ENCODE data around the gene GARRE1. TPM values are rescaled to one million over a fixed set of nuclear protein-coding genes. Genes with fewer than 3 reads are reported as not detected.

GARRE1 gene
- total and polyA plus RNA-seq, 4 donors, result 4.0 to 13.7 (median 9.0) TPM

GRCh38 chr19:34225659-34226015 lies 28.7 kb upstream of the GARRE1 start (continued):
- TF ChIP-seq JUND (IDR thresholded peaks at IDR 0.05), result no peak
- TF ChIP-seq RXRA (IDR thresholded peaks at IDR 0.05), result no peak
- TF ChIP-seq NR2F2 (IDR thresholded peaks at IDR 0.05), result no peak
- TF ChIP-seq FOXA1 (IDR thresholded peaks at IDR 0.05), result no peak
- TF ChIP-seq TAF1 (conservative IDR thresholded peaks at IDR 0.05), result no peak

GRCh38 chr19:34226036-34226435 lies 28.3 kb upstream of the GARRE1 start:
- no peak for TF ChIP-seq GABPA (IDR thresholded peaks at IDR 0.05 in 1 of 2, conservative IDR thresholded peaks at IDR 0.05 in 1 of 2)
- TF ChIP-seq SP1 (IDR thresholded peaks at IDR 0.05), result no peak
- no peak for TF ChIP-seq ATF3 (IDR thresholded peaks at IDR 0.05)
- H3K36me3 ChIP-seq (ENCODE audit: control insufficient read depth in 4 of 4, insufficient read depth in 3 of 4, low read depth in 1 of 4, low read length in 3 of 4), result peaks cover 13 to 76% (median 64%) of the 10 kb centered on the region in 4 donors
- no peaks in the 10 kb centered on the region for H3K9me3 ChIP-seq (ENCODE audit: control insufficient read depth in 4 of 4, low read length in 3 of 4)
- no peaks in the 10 kb centered on the region for H3K27me3 ChIP-seq (ENCODE audit: control insufficient read depth in 4 of 4, insufficient read depth in 4 of 4, low read length in 3 of 4)
- no peak overlapping the region for H3K9ac ChIP-seq (ENCODE audit: low read depth in 1 of 2, low read length in 2 of 2)
- H3K4me3 ChIP-seq (ENCODE audit: low read depth in 1 of 3, low read length in 3 of 3), result no peak overlapping the region
- WGBS, result 96% methylated on average over 2 of the region's 2 CpGs
- peaks cover 0 to 2% (median 0%) of the 10 kb centered on the region in 4 donors for H3K4me1 ChIP-seq (ENCODE audit: control insufficient read depth in 4 of 4, insufficient read depth in 4 of 4, low read length in 3 of 4)
- no peak overlapping the region for H3K27ac ChIP-seq (ENCODE audit: low read depth in 1 of 2, low read length in 2 of 2)
- no peak for DNase-seq (ENCODE audit: low spot score)

GRCh38 chr19:34228347-34228746 lies 26.0 kb upstream of the GARRE1 start:
- H3K9me3 ChIP-seq (ENCODE audit: control insufficient read depth in 4 of 4, low read length in 3 of 4), result no peaks in the 10 kb centered on the region
- TF ChIP-seq REST (IDR thresholded peaks at IDR 0.05) (no peak), RXRA (IDR thresholded peaks at IDR 0.05) (no peak), FOXA2 (IDR thresholded peaks at IDR 0.05) (no peak), SP1 (IDR thresholded peaks at IDR 0.05) (no peak), NR2F2 (IDR thresholded peaks at IDR 0.05) (no peak), HNF4A (conservative IDR thresholded peaks at IDR 0.05) (no peak)
- no peak overlapping the region for H3K9ac ChIP-seq (ENCODE audit: low read depth in 1 of 2, low read length in 2 of 2)
- no peaks in the 10 kb centered on the region for H3K27me3 ChIP-seq (ENCODE audit: control insufficient read depth in 4 of 4, insufficient read depth in 4 of 4, low read length in 3 of 4)
- H3K4me1 ChIP-seq (ENCODE audit: control insufficient read depth in 4 of 4, insufficient read depth in 4 of 4, low read length in 3 of 4), result peaks cover 0 to 6% (median 1%) of the 10 kb centered on the region in 4 donors
- H3K4me3 ChIP-seq (ENCODE audit: low read depth in 1 of 3, low read length in 3 of 3), result no peak overlapping the region
- H3K36me3 ChIP-seq (ENCODE audit: control insufficient read depth in 4 of 4, insufficient read depth in 3 of 4, low read depth in 1 of 4, low read length in 3 of 4), result peaks cover 5 to 55% (median 46%) of the 10 kb centered on the region in 4 donors
- no peak for DNase-seq (ENCODE audit: low spot score)
- H3K27ac ChIP-seq (ENCODE audit: low read depth in 1 of 2, low read length in 2 of 2), result no peak overlapping the region
- WGBS, result 95% methylated on average over 1 of the region's 1 CpG

- H3K36me3 ChIP-seq (ENCODE audit: control insufficient read depth in 4 of 4, insufficient read depth in 3 of 4, low read depth in 1 of 4, low read length in 3 of 4), result peaks cover 5 to 50% (median 42%) of the 10 kb centered on the region in 4 donors
- no peaks in the 10 kb centered on the region for H3K27me3 ChIP-seq (ENCODE audit: control insufficient read depth in 4 of 4, insufficient read depth in 4 of 4, low read length in 3 of 4)
- WGBS, result 96% methylated on average over 3 of the region's 3 CpGs
- DNase-seq (ENCODE audit: low spot score), result no peak
- no peak overlapping the region for H3K27ac ChIP-seq (ENCODE audit: low read depth in 1 of 2, low read length in 2 of 2)
- H3K4me1 ChIP-seq (ENCODE audit: control insufficient read depth in 4 of 4, insufficient read depth in 4 of 4, low read length in 3 of 4), result peaks cover 0 to 6% (median 1%) of the 10 kb centered on the region in 4 donors
- H3K9me3 ChIP-seq (ENCODE audit: control insufficient read depth in 4 of 4, low read length in 3 of 4), result no peaks in the 10 kb centered on the region
- H3K9ac ChIP-seq (ENCODE audit: low read depth in 1 of 2, low read length in 2 of 2), result no peak overlapping the region
- H3K4me3 ChIP-seq (ENCODE audit: low read depth in 1 of 3, low read length in 3 of 3), result no peak overlapping the region
- no peak for TF ChIP-seq FOXA1 (IDR thresholded peaks at IDR 0.05)
- no peak for TF ChIP-seq NR2F2 (IDR thresholded peaks at IDR 0.05)
- no peak for TF ChIP-seq HNF4G (IDR thresholded peaks at IDR 0.05)
- no peak for TF ChIP-seq EGR1 (IDR thresholded peaks at IDR 0.05; ENCODE audit: low read depth in 2 of 2)
- TF ChIP-seq RAD21 (IDR thresholded peaks at IDR 0.05), result no peak
- no peak for TF ChIP-seq SP1 (IDR thresholded peaks at IDR 0.05)
- no peak for TF ChIP-seq FOXA2 (IDR thresholded peaks at IDR 0.05)
- TF ChIP-seq CTCF (IDR thresholded peaks at IDR 0.05; ENCODE audit: low read depth, low read length, missing input control), result no peak
- no peak for TF ChIP-seq TAF1 (conservative IDR thresholded peaks at IDR 0.05)
- no peak for TF ChIP-seq ZBTB33 (IDR thresholded peaks at IDR 0.05)
- TF ChIP-seq RXRA (IDR thresholded peaks at IDR 0.05), result no peak
- TF ChIP-seq GABPA (IDR thresholded peaks at IDR 0.05 in 1 of 2, conservative IDR thresholded peaks at IDR 0.05 in 1 of 2), result no peak
- TF ChIP-seq MAX (IDR thresholded peaks at IDR 0.05), result no peak
- no peak for TF ChIP-seq HNF4A (conservative IDR thresholded peaks at IDR 0.05)
- TF ChIP-seq JUND (IDR thresholded peaks at IDR 0.05), result no peak
Measured at GRCh38 chr19:34228762-34229161, 25.6 kb upstream of the GARRE1 start.
